OCI-LY7 (cell line): Measurements from ENCODE around the gene BOD1L1. TPM values are rescaled to one million over a fixed set of nuclear protein-coding genes. Genes with fewer than 3 reads are reported as not detected.
A peak's percentile ranks its signal among the peaks of the same experiment; 100 is the strongest.

ENCODE experiments used
- BruUV-seq: library from RNA; stranded (reverse); fragments of 400-500 nt; replicated peaks from 2 replicates; lab custom pipeline; 2021; lab: Mats Ljungman, UMichigan
- CTCF ChIA-PET: fragments of 300-600 bp; sonication (Branson Sonifier 250); formaldehyde crosslinking; loops from one replicate; lab custom pipeline; 2022; ENCODE audit warnings: antibody characterized with exemption; ENCODE audit not compliant: unreplicated experiment; lab: Charles Lee
- POLR2A ChIA-PET: fragments of 300-600 bp; sonication (Branson Sonifier 250); formaldehyde crosslinking; loops from one replicate; lab custom pipeline; 2022; ENCODE audit warnings: antibody characterized with exemption; lab: Charles Lee
- DNase-seq: peaks from one replicate; pipeline ENCODE4 v3.0.0-alpha.2; 2015; ENCODE audit warnings: low spot score
- H2AFZ ChIP-seq: fragments of 200-600 bp; sonication (generic), shearing (Covaris generic); 2 replicates; pipeline ENCODE4 v1.6.1; 2014; ENCODE audit warnings: mild to moderate bottlenecking, antibody characterized with exemption, low read length, moderate library complexity
- H3K27ac ChIP-seq: fragments of 200-600 bp; sonication (generic); 2 replicates; pipeline ENCODE4 v1.5.1; 2014; ENCODE audit warnings: mixed run types, low read depth, mild to moderate bottlenecking, moderate library complexity, low read length, inconsistent platforms; ENCODE audit not compliant: poor library complexity, severe bottlenecking
- H3K36me3 ChIP-seq: fragments of 200-600 bp; sonication (generic); 2 replicates; pipeline ENCODE4 v1.6.1; 2014; ENCODE audit warnings: mild to moderate bottlenecking, antibody characterized with exemption, low read length, moderate library complexity, mixed read lengths; ENCODE audit not compliant: insufficient read depth
- H3K4me1 ChIP-seq: fragments of 200-600 bp; sonication (generic); 2 replicates; pipeline ENCODE4 v1.5.1; 2014; ENCODE audit warnings: mild to moderate bottlenecking, low read length; ENCODE audit not compliant: insufficient read depth, poor library complexity, severe bottlenecking
- H3K4me2 ChIP-seq: fragments of 200-600 bp; sonication (generic); 2 replicates; pipeline ENCODE4 v1.6.1; 2014; ENCODE audit warnings: mild to moderate bottlenecking, low read length
- H3K4me3 ChIP-seq: fragments of 200-600 bp; sonication (generic); 2 replicates; pipeline ENCODE4 v1.5.1; 2014; ENCODE audit warnings: mild to moderate bottlenecking, low read depth, low read length; ENCODE audit not compliant: poor library complexity, severe bottlenecking
- H3K79me2 ChIP-seq: fragments of 200-600 bp; sonication (generic); 2 replicates; pipeline ENCODE4 v1.6.1; 2016; ENCODE audit warnings: low read depth, mild to moderate bottlenecking, low read length, moderate library complexity, mixed read lengths; ENCODE audit not compliant: insufficient read depth
- H3K9me2 ChIP-seq: fragments of 200-600 bp; sonication (generic); 2 replicates; pipeline ENCODE4 v1.6.1; 2016; ENCODE audit warnings: mild to moderate bottlenecking, low read length, mixed read lengths; ENCODE audit not compliant: insufficient read depth
- H3K9me3 ChIP-seq: fragments of 200-600 bp; sonication (generic); 2 replicates; pipeline ENCODE4 v1.6.1; 2014; ENCODE audit warnings: mild to moderate bottlenecking, mixed run types, low read length, mixed read lengths
- H4K20me1 ChIP-seq: fragments of 200-600 bp; sonication (generic); 2 replicates; pipeline ENCODE4 v1.6.1; 2014; ENCODE audit warnings: mild to moderate bottlenecking, antibody characterized with exemption, low read length, moderate library complexity, mixed read lengths; ENCODE audit not compliant: insufficient read depth
- CTCF ChIP-seq: fragments of 200-600 bp; sonication (generic); conservative IDR thresholded peaks from 2 replicates; pipeline ENCODE4 v1.5.1; 2014; ENCODE audit warnings: mild to moderate bottlenecking, antibody characterized with exemption, low read length, moderate library complexity, mixed read lengths
- EZH2phosphoT487 ChIP-seq: fragments of 200-600 bp; sonication (generic); IDR thresholded peaks from 2 replicates; pipeline ENCODE4 v1.6.1; 2018; ENCODE audit warnings: low read depth, borderline replicate concordance, mild to moderate bottlenecking, mixed run types, antibody characterized with exemption, low read length, moderate library complexity, mixed read lengths
- intact Hi-C: fragments of 100-400 bp; cut with micrococcal nuclease; formaldehyde crosslinking; loops from one replicate; pipeline ENCODE4 v1.10.0; 2022; ENCODE audit not compliant: unreplicated experiment
- total RNA-seq, 2 experiments: library from RNA; depleted of rRNA in 1 of 2; stranded (reverse); fragments of >200 nt in 1 of 2; shearing (Covaris generic) in 1 of 2; gene quantifications; 2 replicates each; pipeline ENCODE4 v1.2.3, GENCODE V29; 2014 to 2022

BOD1L1 gene
- total RNA-seq, 2 experiments from 2014 or later, result 24.0 to 49.6 TPM

GRCh38 chr4:13601848-13602247 lies 25.7 kb downstream of the BOD1L1 start:
- peaks cover 98% of the 10 kb centered on the region for H3K36me3 ChIP-seq
- H3K4me3 ChIP-seq, result no peak overlapping the region
- no peak overlapping the region for H3K4me2 ChIP-seq
- ChIA-PET CTCF (no interaction called here), POLR2A (no interaction called here)
- H3K9me3 ChIP-seq, result no peaks in the 10 kb centered on the region
- H3K4me1 ChIP-seq, result peaks cover 17% of the 10 kb centered on the region
- DNase-seq, result no peak
- no peaks in the 10 kb centered on the region for H3K9me2 ChIP-seq
- no peaks in the 10 kb centered on the region for H4K20me1 ChIP-seq
- no peak overlapping the region for H2AFZ ChIP-seq
- TF ChIP-seq CTCF (no peak), EZH2phosphoT487 (no peak)
- no peaks in the 10 kb centered on the region for H3K79me2 ChIP-seq
- BruUV-seq, result no TSS peak
- intact Hi-C loops, result no loop called here
- peak overlapping the region; percentile 30 for H3K27ac ChIP-seq

- peaks cover 17% of the 10 kb centered on the region for H3K4me1 ChIP-seq
- H3K36me3 ChIP-seq, result peaks cover 98% of the 10 kb centered on the region
- no TSS peak for BruUV-seq
- peak overlapping the region; percentile 8; the same call in 1 of the 2 replicates for H3K4me2 ChIP-seq
- peak; percentile 17 for DNase-seq
- H3K4me3 ChIP-seq, result no peak overlapping the region
- H3K9me2 ChIP-seq, result no peaks in the 10 kb centered on the region
- H2AFZ ChIP-seq, result no peak overlapping the region
- H3K27ac ChIP-seq, result peak overlapping the region; percentile 30
- no peaks in the 10 kb centered on the region for H3K9me3 ChIP-seq
- no peaks in the 10 kb centered on the region for H4K20me1 ChIP-seq
- TF ChIP-seq CTCF, result no peak
- no peak for TF ChIP-seq EZH2phosphoT487
- intact Hi-C loops, result no loop called here
- ChIA-PET CTCF (no interaction called here), POLR2A (no interaction called here)
- no peaks in the 10 kb centered on the region for H3K79me2 ChIP-seq
Observed at GRCh38 chr4:13601048-13601447, 26.5 kb downstream of the BOD1L1 start.

GRCh38 chr4:13599159-13599558 lies 28.4 kb downstream of the BOD1L1 start:
- Histone ChIP-seq H2AFZ (no peak overlapping the region), H4K20me1 (no peaks in the 10 kb centered on the region), H3K9me2 (no peaks in the 10 kb centered on the region), H3K36me3 (peaks cover 92% of the 10 kb centered on the region), H3K27ac (no peak overlapping the region), H3K79me2 (no peaks in the 10 kb centered on the region), H3K9me3 (no peaks in the 10 kb centered on the region), H3K4me1 (peaks cover 17% of the 10 kb centered on the region), H3K4me3 (no peak overlapping the region), H3K4me2 (no peak overlapping the region)
- no TSS peak for BruUV-seq
- intact Hi-C loops, result no loop called here
- peak; percentile 8 for DNase-seq
- POLR2A ChIA-PET, result no interaction called here
- CTCF ChIA-PET, result no interaction called here
- TF ChIP-seq EZH2phosphoT487 (no peak), CTCF (peak; percentile 60)
